Right renal pelvis (tissue), 4 donors: ENCODE measurements around the gene MMP13. TPM values are rescaled to one million over a fixed set of nuclear protein-coding genes. Genes with fewer than 3 reads are reported as not detected.
"Not testable (repeated sequence)": the region's sequence is repeated elsewhere in the genome, so short reads cannot be mapped to it uniquely, and the experiment has no call there.

ENCODE experiments used
- DNase-seq, 4 donors: peaks; one replicate each; pipeline ENCODE4 v3.0.0-alpha.2; 2013; ENCODE audit warnings: low read depth in 4 of 4, low spot score in 3 of 4, missing footprints in 1 of 4
- polyA plus RNA-seq, 4 donors: library from polyadenylated mRNA; unstranded; fragments of 120-200 nt; gene quantifications; one replicate each; pipeline ENCODE4 v1.2.1, GENCODE V29; 2013; ENCODE audit not compliant: insufficient read length in 4 of 4

The MMP13 gene
- under 1 TPM in 3 of 4 donors, not detected in 1; 0.04 to 0.11 (median 0.10) TPM for polyA plus RNA-seq

DNA sequence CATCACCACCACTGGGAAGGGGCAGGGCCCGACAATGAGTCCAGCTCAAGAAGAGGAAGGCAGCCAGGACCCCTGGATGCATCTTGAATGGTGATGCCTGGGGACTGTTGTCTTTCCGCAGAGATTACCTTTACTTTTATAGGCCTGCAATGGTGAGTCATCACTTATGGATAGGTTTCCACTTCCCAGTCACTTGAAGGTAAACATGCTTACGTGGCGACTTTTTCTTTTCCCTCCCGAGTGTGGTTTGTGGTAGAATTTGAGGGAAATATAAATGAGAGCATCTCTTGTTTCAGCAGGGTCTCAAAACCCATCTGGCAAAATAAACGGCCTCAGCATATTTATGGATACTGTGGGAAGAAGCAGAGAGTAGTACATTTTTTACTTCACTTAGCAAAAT, at the start of gene MMP13:
Gene MMP13 (minus strand): TSS at position 109 of the 400 bp plus-strand sequence. CDS start 27 bp downstream, at position 82.
- no peak for DNase-seq

DNA sequence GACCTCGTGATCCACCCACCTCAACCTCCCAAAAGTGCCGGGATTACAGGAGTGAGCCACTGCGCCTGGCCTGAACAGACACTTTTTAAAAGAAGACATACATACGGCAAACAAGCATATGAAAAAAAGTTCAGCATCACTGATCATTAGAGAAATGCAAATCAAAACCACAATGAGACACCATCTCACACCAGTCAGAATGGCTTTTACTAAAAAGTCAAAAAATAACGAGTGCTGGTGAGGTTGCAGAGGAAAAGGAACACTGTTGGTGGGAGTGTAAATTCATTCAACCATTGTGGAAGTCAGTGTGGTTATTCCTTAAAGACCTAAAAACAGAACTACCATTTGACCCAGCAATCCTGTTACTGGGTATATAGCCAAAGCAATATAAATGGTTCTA, 48.7 kb upstream of the MMP13 start:
- not testable (repeated sequence) for DNase-seq

DNA sequence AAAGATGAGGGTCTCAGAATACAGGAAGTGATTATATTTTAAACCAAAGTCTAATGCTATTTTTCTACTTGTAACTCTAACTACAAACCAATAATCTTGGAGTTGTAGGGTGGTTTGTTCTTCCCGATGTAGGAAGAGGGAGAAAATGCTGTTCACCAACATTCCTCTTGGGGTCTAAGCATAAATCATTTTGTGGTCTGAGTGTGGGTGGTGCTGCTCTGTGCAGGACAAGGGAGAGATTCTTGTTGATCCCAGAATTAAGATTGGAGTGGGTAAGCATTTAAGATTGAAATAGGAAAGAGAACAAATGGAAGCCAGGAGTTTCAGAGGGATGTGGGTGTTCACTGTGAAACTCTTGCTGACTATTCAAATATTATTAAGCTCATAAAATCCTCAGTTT, 38.6 kb upstream of the MMP13 start:
- DNase-seq: no peak

DNA sequence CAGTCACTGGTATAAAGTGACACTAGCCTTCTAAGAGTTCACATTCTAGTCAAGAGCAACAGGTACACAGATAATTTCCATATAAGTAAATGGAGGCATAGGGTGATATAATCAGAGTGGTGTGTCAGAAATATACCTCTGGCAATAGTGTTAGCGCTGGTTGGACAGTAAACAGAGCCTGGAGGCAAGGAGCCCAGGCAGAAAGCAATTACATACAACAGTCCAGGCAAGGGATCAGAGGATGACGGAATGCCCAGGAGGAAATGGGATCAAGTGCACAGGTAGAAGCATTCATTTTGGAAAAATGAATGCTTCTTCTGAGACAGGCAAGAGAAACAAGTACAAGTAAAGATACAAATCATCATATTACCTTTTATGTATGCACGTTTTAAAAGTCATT, 36.2 kb upstream of the MMP13 start:
- no peak for DNase-seq

DNA sequence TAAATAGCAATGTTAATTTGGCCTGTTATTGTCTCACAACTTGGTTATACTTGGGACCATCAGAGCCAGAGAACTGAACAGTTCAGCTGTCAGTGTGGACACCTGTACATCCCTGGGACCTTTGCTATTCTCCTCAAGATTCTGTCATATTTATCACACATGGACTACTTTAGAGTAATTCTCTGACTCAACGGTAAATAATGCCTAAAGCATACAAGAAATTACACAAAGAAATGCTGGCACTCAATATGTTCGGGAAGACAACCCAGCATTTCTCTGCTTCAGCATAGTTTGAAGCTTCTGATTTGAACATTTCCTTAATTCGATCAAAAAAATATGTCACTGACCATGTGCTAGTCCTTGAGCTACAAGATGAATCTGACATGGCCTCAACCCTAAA, 34.6 kb upstream of the MMP13 start:
- no peak for DNase-seq

DNA sequence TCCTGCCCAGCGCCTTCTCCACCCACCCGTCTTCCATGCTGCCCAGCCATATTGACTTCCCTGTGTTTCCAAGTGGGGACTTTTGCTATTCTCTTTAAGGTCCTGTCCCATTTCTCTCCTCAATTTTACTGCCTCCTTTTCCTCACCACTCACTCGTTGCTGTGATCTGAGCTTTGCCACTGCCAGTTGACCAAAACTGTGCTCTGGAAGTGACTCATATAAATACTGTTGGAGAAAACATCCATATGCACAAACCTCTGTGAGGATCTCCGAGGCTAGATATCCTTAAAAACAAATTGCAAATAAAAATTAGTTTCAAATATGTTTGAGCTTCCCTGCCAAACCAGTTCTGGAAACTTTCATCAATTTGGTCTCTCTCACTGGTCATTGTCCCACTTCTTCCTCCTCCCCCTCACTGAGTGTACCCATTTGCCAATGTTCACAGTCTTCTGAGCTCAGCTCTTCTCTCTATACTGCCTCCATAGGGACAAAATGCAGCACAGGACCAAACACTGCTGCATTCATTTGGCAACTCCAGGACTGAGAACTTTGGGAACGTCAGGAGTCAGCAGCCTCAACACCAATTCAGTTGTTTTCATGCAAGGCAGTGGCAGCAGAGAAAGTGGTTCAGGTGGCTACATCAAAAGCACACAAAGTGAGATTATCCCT, 34.0 kb upstream of the MMP13 start:
- DNase-seq: no peak

DNA sequence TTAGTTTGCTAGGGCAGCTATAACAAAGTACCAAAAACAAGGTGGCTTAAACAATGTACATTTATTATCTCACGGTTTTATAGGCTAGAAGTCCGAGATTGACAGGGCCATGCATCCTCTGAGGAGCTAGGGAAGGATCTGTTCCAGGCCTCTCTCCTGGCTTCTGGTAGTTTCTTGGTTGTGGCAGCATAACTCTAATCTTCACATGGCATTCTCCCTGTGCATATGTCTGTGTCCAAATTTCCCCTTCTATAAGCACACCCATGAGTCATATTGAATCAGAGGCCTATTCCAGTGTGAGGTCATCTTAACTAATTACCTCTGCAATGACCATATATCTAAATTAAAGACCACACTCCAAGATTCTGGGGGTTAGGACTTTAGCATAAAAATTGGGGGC, 31.3 kb upstream of the MMP13 start:
- DNase-seq: no peak

DNA sequence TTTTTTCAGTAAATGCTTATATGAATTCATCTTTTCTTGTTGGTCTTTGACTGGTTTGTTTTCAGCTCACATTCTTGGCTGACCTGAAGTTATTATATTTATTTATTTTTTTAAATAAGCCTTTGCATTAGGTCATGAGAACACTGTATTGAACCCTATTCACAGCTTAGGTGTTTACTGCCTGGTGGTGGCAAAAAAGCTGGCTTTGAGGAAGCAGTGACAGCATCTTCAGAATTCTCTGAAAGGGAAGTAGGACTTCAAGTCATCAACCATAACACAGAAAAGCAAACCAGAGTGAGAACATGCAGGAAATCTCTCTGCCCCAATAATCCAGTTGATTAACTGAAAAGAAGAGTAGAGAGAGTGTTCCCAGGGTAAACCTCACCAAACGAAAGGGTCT, 30.3 kb upstream of the MMP13 start:
- DNase-seq: no peak

DNA sequence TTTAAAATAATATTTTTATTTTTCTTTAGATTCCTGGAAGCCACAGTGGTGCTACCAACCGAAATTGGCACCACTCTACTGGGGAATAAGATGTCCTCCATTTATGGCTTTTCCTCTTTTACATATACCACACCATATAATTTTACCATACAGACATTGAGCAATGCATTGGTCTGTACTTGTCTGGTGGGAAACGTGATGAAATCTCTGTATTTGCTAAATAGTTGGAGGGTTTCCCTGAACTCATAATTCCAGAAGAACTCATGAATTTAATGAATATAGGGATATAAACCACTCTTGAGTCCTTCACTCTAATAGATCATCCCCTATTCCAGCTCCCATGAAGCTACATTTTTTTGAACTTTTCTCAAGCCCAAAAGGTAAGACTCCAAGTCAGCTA, 28.0 kb upstream of the MMP13 start:
- DNase-seq: no peak

DNA sequence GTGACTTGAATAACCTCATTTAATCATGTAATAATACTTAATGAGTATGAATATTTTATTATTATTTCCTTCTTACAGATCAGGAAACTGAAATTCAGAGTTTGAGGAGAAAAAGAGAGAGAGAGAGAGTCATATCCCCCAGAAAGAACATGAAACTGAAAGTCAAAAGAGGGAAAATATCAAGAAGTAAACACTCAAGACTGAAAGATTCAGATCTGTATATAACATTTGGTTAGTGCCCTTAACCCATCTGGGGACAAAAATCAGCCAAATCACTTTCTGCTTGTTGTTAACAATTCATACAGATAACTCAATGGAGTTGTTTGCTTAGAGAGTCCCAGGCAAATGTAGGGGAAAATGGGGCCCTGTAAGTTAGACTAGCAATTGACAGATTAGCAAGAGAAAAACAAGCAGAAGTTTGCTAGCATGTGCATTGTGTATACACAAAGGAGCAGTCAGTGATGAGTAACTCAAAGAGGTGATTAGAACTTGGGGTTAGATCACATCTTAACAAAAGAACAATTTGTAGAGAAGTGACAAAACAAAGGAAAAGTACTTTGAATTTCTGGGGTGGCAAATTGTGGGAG, 25.9 kb upstream of the MMP13 start:
- DNase-seq: no peak

DNA sequence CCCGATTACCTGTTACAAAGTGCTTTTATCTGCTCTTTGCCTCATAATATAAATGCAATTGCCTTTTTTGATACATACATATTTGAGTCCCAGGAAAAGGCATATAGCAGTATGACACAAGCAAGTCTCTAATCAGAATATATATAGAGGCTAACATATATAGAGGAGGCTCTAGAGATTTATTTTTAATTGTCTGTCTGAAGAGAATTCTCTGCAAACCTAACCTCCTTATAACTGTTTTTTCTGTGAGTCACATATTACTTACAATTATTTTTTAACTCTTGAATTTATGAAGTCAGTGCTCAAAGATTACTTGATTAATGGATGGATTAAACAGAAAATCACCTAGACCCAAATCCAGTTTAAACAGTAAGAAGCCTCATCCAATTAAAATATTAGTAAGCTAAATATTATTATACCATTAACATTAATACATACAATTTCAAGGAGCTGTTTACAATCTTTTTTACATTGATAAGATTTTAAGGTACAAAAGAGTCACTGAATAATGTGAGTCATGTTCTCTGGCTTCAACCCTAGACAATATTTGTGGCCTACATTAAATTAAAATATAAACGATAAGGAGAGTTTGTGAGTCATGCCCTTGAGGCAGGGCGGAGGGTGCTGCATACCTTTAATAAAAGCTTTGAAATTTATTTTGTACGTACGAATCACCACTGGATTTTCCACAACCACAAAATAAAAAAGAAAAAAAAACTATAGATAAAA, 19.2 kb upstream of the MMP13 start:
- no peak for DNase-seq

DNA sequence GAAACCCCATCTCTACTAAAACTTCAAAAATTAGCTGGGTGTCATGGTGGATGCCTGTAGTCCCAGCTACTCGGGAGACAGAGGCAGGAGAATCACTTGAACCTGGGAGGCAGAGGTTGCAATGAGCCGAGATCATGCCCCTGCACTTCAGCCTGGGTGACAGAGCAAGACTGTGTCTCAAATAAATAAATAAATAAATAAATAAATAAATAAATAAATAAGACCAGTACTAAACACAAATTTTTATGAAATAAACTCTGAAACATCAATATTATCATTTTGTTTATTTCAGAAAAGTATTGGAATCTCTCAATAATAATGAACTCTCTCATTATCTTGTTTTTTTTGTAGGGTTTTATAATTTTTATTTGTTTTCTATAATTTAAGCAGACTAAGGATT, 18.2 kb upstream of the MMP13 start:
- not testable (repeated sequence) for DNase-seq

DNA sequence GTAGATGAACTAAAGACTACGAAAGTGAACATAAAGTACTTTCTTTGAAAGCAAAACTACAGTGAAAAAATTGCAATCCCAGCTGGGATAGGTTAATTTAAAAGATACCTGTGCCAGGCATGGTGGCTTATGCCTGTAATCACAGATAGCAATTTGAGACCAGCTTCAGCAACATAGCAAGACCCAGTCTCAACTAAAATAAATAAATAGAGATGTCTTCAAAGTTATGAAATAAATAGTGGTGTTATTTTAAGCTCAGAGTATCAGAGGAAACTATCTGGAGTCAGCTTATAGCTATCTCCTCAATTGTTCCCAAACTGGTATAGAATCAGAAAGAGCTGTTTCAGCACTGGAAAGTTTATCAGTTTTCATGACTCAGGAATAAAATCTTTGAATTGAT, 17.3 kb upstream of the MMP13 start:
- DNase-seq: no peak

DNA sequence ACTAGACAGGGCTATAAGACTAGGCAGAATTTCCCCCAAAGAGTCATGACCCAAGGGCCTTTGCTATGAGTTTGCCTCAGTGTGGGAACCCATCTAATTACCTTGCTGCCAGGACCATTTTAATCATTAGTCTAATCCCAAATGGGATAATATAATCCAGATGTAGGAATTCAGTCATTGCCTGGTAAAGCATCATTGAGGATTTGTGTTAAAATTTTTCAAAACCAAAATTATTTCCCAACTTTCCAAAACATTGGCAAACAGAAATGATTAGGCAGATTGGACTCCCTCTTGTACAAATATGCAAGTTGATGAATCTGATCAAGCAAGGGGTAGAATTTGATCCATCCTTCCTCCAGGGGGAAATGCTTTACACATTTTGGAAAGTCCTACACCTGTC, 16.2 kb upstream of the MMP13 start:
- DNase-seq: no peak

DNA sequence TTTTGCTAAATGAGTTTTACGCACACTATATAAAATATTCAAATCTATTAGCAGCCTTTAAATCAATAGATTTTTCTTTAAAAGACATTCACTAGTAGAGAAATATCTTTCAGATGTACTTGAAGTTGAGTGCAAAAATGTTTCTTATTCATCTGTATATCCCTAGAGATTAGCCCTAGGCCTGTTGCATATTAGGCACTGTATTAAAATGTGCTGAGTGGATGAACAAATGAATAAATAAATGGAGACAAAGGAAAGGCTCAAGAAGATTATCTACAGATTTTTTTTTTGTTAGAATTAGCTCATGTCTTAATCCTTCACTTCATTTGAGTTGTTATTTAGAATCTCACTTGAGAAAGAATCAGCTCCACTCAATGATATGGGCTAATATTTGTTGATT, 12.0 kb upstream of the MMP13 start:
- no peak for DNase-seq

DNA sequence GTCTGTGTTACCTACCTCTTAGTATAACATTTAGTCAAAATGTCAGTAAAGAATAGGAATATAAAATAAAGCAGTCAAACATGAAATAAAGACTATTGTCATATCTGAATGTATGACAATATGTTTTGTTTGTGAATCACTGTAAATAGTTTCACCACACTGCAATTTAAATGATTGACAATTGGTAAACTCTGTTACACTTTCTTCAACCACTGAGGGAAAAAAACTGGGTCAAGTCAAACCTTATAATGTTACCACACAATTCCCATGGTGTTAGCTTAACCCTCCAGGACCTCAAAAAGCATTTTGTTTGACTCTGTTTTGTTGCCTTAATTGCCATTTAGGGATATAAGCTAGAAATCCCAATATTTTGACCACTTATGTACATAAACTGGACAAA, 10.5 kb upstream of the MMP13 start:
- DNase-seq: no peak

DNA sequence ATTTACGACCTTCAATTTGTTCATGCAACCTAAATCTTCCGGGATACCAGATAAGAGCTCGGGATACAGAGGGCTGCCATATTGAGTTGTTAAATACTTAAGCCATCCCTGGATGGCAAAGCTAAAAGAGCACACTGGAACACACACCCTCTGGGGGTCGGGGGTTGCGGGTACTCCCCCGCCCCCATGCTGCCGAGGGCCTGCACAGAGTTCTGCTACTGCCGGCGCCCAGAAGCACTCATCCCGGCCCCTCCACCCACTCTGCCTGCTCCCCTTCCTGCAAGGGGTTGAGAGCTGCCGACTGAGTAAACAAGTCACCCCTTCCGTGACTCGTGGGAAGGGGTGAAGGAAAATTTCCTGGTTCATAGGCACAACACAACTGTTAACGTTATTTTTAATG, 9.3 kb upstream of the MMP13 start:
- no peak for DNase-seq

DNA sequence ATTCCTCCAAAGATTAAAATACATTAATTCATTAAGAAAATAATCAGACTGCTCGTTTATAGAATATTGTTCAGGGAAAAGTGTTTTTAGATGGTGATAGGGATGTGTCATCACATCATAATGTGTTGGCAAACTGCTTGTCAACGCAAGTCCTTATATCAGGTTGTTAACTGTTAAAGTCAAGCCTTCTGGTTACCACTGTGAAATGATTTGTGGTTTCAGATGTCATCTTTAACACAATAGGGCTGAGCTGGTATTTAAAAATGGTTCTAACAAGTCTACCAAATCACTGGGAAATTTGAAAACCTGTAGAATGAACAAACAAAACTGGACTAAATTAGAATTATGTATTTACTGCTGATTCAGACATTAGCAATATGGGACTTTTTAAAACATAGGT, 2.4 kb upstream of the MMP13 start:
- no peak for DNase-seq

DNA sequence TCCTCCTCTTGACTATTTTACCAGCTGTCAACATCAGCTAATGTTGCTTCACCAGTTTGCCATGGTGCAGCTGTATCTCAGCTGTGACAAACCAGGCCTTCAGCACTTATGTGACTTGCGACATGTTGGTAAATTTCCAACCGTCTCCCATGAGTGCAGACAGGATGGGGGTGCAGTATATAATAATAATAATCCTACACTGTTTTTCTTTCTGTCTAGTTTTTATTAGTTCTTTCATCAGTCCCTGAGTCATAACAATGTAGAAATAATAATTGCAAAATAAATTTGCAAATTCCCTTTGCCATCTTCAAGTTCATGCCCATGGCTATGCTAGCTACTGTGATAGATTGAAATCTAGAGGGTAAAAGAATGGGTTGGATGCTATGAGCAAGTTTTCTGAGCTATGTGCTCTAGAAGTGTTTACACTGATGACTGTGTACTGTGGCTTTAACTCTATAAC, 4.9 kb downstream of the MMP13 start:
- no peak for DNase-seq

DNA sequence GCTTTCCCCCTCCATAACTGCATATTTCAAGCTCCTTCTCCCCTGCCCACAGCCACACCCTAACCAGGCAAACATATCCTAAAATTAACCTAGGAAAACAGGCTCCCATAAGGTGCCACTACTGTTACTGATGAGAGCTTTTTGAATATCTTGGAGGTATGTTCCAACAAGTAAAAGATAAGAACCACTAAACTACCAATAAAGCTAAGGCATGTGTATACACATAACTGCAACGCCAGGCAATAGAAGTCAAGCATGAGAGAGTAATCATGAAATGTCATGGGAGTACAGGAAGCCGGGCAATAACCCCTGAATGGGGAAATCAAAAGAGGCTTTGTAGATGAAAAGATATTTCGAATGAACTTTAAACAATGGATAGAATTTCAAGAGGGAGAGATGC, 9.3 kb downstream of the MMP13 start:
- no peak for DNase-seq

DNA sequence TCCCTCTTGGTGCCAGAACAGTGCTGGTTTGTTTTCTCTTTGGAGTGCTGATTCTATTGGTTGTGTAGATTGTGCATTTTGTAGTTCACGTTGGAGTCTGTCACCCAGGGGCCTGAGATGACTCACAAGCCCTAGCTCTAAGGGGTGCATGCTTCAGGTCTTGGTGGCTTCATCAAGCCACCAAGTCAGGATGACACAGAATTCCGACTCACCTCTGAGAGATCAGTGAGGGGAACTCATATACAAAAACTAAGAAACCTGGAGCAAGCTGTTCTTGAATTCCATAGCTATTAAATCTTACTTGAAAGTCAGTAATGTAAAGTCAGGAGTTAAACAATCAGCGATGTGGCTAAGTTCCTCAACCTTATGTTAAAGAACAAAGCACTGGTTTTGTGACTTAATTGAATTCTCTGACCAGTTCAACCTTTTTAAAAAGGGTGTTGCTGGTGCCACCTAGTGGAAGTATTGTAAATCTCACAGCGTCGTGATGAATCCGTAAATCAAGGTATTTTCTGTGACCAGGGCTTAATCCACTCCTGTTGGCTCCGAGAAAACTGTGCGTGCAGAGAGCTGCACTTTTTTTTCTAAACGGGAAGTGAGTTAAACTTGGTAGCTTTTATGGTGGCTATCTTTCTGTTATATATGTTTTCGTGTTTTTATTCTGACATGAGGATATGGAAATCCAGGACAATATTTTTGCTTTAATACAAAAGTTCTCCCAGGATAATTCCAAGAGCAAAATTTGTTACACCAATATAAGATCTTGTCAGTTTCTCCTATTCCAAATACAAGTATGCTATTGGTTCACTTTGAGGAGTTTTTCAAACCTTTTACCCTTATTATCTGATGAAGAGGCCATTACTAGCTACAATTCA, 14.6 kb downstream of the MMP13 start:
- DNase-seq: peak in 3 of 4 donors; percentile 43 to 62 (median 59)
